Neural cell (in vitro differentiated cells): ENCODE data around the gene PBXIP1.

ENCODE experiments used
- EZH2 ChIP-seq: fragments of 200-600, 300-800 bp; shearing (Covaris generic), sonication (generic); IDR thresholded peaks from 2 replicates; pipeline ENCODE4 v1.6.1; 2014; ENCODE audit warnings: antibody characterized with exemption, low read length, borderline replicate concordance, mild to moderate bottlenecking; ENCODE audit not compliant: insufficient read depth, poor library complexity, severe bottlenecking
- MXI1 ChIP-seq: fragments of 450-650 bp; conservative IDR thresholded peaks from 2 replicates; pipeline ENCODE4 v1.6.1; 2014; ENCODE audit warnings: antibody characterized with exemption, mild to moderate bottlenecking; ENCODE audit not compliant: poor library complexity, severe bottlenecking
- POLR2AphosphoS5 ChIP-seq: IDR thresholded peaks from 2 replicates; pipeline ENCODE4 v1.6.1; 2012
- RAD21 ChIP-seq: fragments of 450-650 bp; conservative IDR thresholded peaks from 2 replicates; pipeline ENCODE4 v1.6.1; 2014; ENCODE audit warnings: antibody characterized with exemption, mild to moderate bottlenecking, moderate library complexity
- REST ChIP-seq: IDR thresholded peaks from 2 replicates; pipeline ENCODE4 v1.6.1; 2012; ENCODE audit warnings: borderline replicate concordance
- SMC3 ChIP-seq: fragments of 450-650 bp; conservative IDR thresholded peaks from 2 replicates; pipeline ENCODE4 v1.6.1; 2014; ENCODE audit warnings: antibody characterized with exemption, mild to moderate bottlenecking, moderate library complexity; ENCODE audit not compliant: poor library complexity
- TF ChIP-seq, protein P1 (sequence below): fragments of 450-650 bp; IDR thresholded peaks from 2 replicates; pipeline ENCODE4 v1.5.1; 2014; ENCODE audit warnings: antibody characterized with exemption, mild to moderate bottlenecking, moderate library complexity; ENCODE audit not compliant: poor library complexity, severe bottlenecking

GRCh38 chr1:154996966-154997701, 41.2 kb upstream of the PBXIP1 start:
- TF ChIP-seq, protein P1, sequence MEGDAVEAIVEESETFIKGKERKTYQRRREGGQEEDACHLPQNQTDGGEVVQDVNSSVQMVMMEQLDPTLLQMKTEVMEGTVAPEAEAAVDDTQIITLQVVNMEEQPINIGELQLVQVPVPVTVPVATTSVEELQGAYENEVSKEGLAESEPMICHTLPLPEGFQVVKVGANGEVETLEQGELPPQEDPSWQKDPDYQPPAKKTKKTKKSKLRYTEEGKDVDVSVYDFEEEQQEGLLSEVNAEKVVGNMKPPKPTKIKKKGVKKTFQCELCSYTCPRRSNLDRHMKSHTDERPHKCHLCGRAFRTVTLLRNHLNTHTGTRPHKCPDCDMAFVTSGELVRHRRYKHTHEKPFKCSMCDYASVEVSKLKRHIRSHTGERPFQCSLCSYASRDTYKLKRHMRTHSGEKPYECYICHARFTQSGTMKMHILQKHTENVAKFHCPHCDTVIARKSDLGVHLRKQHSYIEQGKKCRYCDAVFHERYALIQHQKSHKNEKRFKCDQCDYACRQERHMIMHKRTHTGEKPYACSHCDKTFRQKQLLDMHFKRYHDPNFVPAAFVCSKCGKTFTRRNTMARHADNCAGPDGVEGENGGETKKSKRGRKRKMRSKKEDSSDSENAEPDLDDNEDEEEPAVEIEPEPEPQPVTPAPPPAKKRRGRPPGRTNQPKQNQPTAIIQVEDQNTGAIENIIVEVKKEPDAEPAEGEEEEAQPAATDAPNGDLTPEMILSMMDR = no peak
- no peak for TF ChIP-seq EZH2
- no peak for TF ChIP-seq RAD21
- no peak for TF ChIP-seq POLR2AphosphoS5
- TF ChIP-seq SMC3 = no peak
- TF ChIP-seq REST = no peak
- TF ChIP-seq MXI1 = no peak
